Stomach (tissue), 9 donors: ENCODE measurements around the gene BCL11B. TPM values are rescaled to one million over a fixed set of nuclear protein-coding genes. Genes with fewer than 3 reads are reported as not detected.
A peak's percentile ranks its signal among the peaks of the same experiment; 100 is the strongest.

Source experiments
- DNase-seq, 2 donors: peaks; one replicate each; pipeline versions ENCODE4 v3.0.0 to v3.0.0-alpha.2; 2013 to 2019
- H3K27ac ChIP-seq, 5 donors: fragments of 200-600 bp in 4 of 5; sonication (generic) in 4 of 5; one replicate each; pipeline ENCODE4 v1.5.1; 2013 to 2019; ENCODE audit warnings: mild to moderate bottlenecking in 1 of 5, moderate library complexity in 1 of 5
- H3K27me3 ChIP-seq, 3 donors: fragments of 200-600 bp; sonication (generic); one replicate each; pipeline ENCODE4 v1.5.1; 2017 to 2019; ENCODE audit warnings: mixed run types in 1 of 3
- H3K36me3 ChIP-seq, 4 donors: fragments of 200-600 bp; sonication (generic); 1 replicate in 3 of 4; 2 replicates in 1 of 4; pipeline ENCODE4 v1.5.1; 2016 to 2019
- H3K4me1 ChIP-seq, 4 donors: fragments of 200-600 bp; sonication (generic); one replicate each; pipeline ENCODE4 v1.5.1; 2016 to 2019
- H3K4me3 ChIP-seq, 4 donors: fragments of 200-600 bp; sonication (generic) in 3 of 4; one replicate each; pipeline ENCODE4 v1.5.1; 2016 to 2019; ENCODE audit warnings: mild to moderate bottlenecking in 1 of 4
- H3K9me3 ChIP-seq, 4 donors: fragments of 200-600 bp; sonication (generic); one replicate each; pipeline ENCODE4 v1.5.1; 2016 to 2019
- CTCF ChIP-seq, 7 experiments: fragments of 450-650 bp in 4 of 7; fragments of 200-600 bp in 3 of 7; sonication (generic) in 3 of 7; IDR thresholded peaks; one replicate each; pipeline ENCODE4 v1.5.1; 2016 to 2019; ENCODE audit warnings: antibody characterized with exemption in 7 of 7, control low read depth in 2 of 7, mild to moderate bottlenecking in 1 of 7
- EP300 ChIP-seq: sonication (generic); formaldehyde crosslinking; IDR thresholded peaks from one replicate; pipeline ENCODE4 v1.6.1; 2017; ENCODE audit warnings: antibody characterized with exemption
- POLR2A ChIP-seq, 4 donors: fragments of 450-650 bp; IDR thresholded peaks; one replicate each; pipeline ENCODE4 v1.6.1; 2016; ENCODE audit warnings: antibody characterized with exemption in 4 of 4, control low read depth in 2 of 4, mild to moderate bottlenecking in 1 of 4, moderate library complexity in 1 of 4
- POLR2AphosphoS5 ChIP-seq, 3 donors: sonication (generic); formaldehyde crosslinking; IDR thresholded peaks; one replicate each; pipeline ENCODE4 v1.6.1; 2016; ENCODE audit warnings: antibody characterized with exemption in 3 of 3
- WGBS, 5 donors: extraction: QIAGEN DNeasy Blood & Tissue Kit in 3 of 5; methylation state at CpG; one replicate each; pipeline versions ENCODE4 v1.1.5 to v1.1.7; 2013 to 2018; 5-methylcytosine and 5-hydroxymethylcytosine counted together
- intact Hi-C: fragments of 100-400 bp; cut with DNase I; formaldehyde crosslinking; loops from one replicate; pipeline ENCODE4 v1.15.1; 2023; ENCODE audit warnings: low total_unique reads
- polyA plus RNA-seq, 3 donors: library from polyadenylated mRNA; stranded (reverse); fragments of 200-250 nt; gene quantifications; one replicate each; pipeline ENCODE4 v1.2.3, GENCODE V29; 2013
- total RNA-seq, 5 donors: library from RNA; depleted of rRNA; stranded (reverse); fragments of >200 nt; gene quantifications; one replicate each; pipeline versions ENCODE4 v1.1.0 to v1.2.3, GENCODE V29; 2014 to 2016
- donor health status: healthy with polysubstance abuse.
- donor health status: Bipolar disorder and iron deficiency.
- donor health status: healthy.

Gene BCL11B
- total and polyA plus RNA-seq, 8 donors, result 0.15 to 9.6 (median 1.3) TPM; not detected in 1

- Histone ChIP-seq H3K27me3 (peaks cover 24 to 96% (median 35%) of the 10 kb centered on the region in 3 donors), H3K4me1 (peaks cover 3 to 18% (median 13%) of the 10 kb centered on the region in 4 donors), H3K27ac (peak overlapping the region in 1 of 5 donors; percentile 8), H3K4me3 (no peak overlapping the region), H3K9me3 (no peaks in the 10 kb centered on the region), H3K36me3 (no peaks in the 10 kb centered on the region)
- DNase-seq, result no peak
- WGBS, 5 donors, result 80 to 89% (median 82%) methylated on average over 6 of the region's 6 CpGs
- no peak for TF ChIP-seq EP300
- no peak for TF ChIP-seq POLR2AphosphoS5 (IDR thresholded peaks at IDR 0.05)
- no peak for TF ChIP-seq CTCF (IDR thresholded peaks at IDR 0.05)
- no peak for TF ChIP-seq POLR2A (IDR thresholded peaks at IDR 0.05)
- intact Hi-C loops, result no loop called here
These were observed 22.6 kb downstream of the BCL11B start for GRCh38 chr14:99249389-99249788.

- H3K4me1 ChIP-seq, result peaks cover 3 to 18% (median 13%) of the 10 kb centered on the region in 4 donors
- intact Hi-C loops, result no loop called here
- no peak overlapping the region for H3K4me3 ChIP-seq
- H3K9me3 ChIP-seq, result no peaks in the 10 kb centered on the region
- H3K27me3 ChIP-seq, result peaks cover 24 to 96% (median 35%) of the 10 kb centered on the region in 3 donors
- H3K27ac ChIP-seq, result no peak overlapping the region
- DNase-seq, result no peak
- H3K36me3 ChIP-seq, result no peaks in the 10 kb centered on the region
- TF ChIP-seq EP300 (no peak), CTCF (IDR thresholded peaks at IDR 0.05) (no peak), POLR2A (IDR thresholded peaks at IDR 0.05) (no peak), POLR2AphosphoS5 (IDR thresholded peaks at IDR 0.05) (no peak)
- WGBS, 5 donors, result 54 to 82% (median 65%) methylated on average over 4 to 5 of the region's 5 CpGs
These were observed 23.2 kb downstream of the BCL11B start for GRCh38 chr14:99248761-99249171.

GRCh38 chr14:99247772-99248171 is 24.2 kb downstream of the BCL11B start:
- Histone ChIP-seq H3K36me3 (no peaks in the 10 kb centered on the region), H3K27me3 (peaks cover 24 to 96% (median 42%) of the 10 kb centered on the region in 3 donors), H3K9me3 (no peaks in the 10 kb centered on the region), H3K4me1 (peaks cover 3 to 18% (median 13%) of the 10 kb centered on the region in 4 donors), H3K4me3 (no peak overlapping the region), H3K27ac (peak overlapping the region in 2 of 5 donors; percentile 33 to 40)
- intact Hi-C loops, result no loop called here
- no peak for TF ChIP-seq POLR2AphosphoS5 (IDR thresholded peaks at IDR 0.05)
- no peak for TF ChIP-seq CTCF (IDR thresholded peaks at IDR 0.05)
- no peak for TF ChIP-seq POLR2A (IDR thresholded peaks at IDR 0.05)
- no peak for TF ChIP-seq EP300
- no peak for DNase-seq
- 65 to 75% (median 73%) methylated on average over 6 of the region's 6 CpGs for WGBS, 5 donors

GRCh38 chr14:99247101-99247729 is 24.8 kb downstream of the BCL11B start:
- Histone ChIP-seq H3K27ac (peak overlapping the region in 4 of 5 donors; percentile 33 to 44 (median 38)), H3K4me1 (peaks cover 3 to 18% (median 13%) of the 10 kb centered on the region in 4 donors), H3K4me3 (peak overlapping the region in 1 of 4 donors; percentile 8), H3K36me3 (no peaks in the 10 kb centered on the region), H3K9me3 (no peaks in the 10 kb centered on the region), H3K27me3 (peaks cover 24 to 96% (median 47%) of the 10 kb centered on the region in 3 donors)
- no peak for DNase-seq
- TF ChIP-seq CTCF (IDR thresholded peaks at IDR 0.05) (no peak), POLR2A (IDR thresholded peaks at IDR 0.05) (no peak), POLR2AphosphoS5 (IDR thresholded peaks at IDR 0.05) (no peak)
- intact Hi-C loops, result no loop called here
- WGBS, 5 donors, result 39 to 52% (median 50%) methylated on average over 9 of the region's 9 CpGs
